SK-N-SH (cell line): ENCODE data around the gene FGF18.

Experiments
- CTCF ChIP-seq: fragments of 200-600 bp; sonication (generic); IDR thresholded peaks from 2 replicates; pipeline ENCODE4 v1.6.1; 2017; ENCODE audit warnings: antibody characterized with exemption, mild to moderate bottlenecking, moderate library complexity
- EP300 ChIP-seq, 2 experiments: IDR thresholded peaks; 2 replicates each; pipeline versions ENCODE4 v1.4.0 to v1.6.1; 2012; ENCODE audit warnings: borderline replicate concordance in 1 of 2, low read depth in 1 of 2, low read length in 1 of 2
- EZH2phosphoT487 ChIP-seq: fragments of 200-600 bp; sonication (generic); IDR thresholded peaks from 2 replicates; pipeline ENCODE4 v1.6.1; 2017; ENCODE audit warnings: low read depth, mixed run types, mild to moderate bottlenecking, antibody characterized with exemption, moderate library complexity, borderline replicate concordance
- FOXM1 ChIP-seq: IDR thresholded peaks from 2 replicates; pipeline ENCODE4 v1.4.0; 2012; ENCODE audit warnings: low read depth, mild to moderate bottlenecking
- IRF3 ChIP-seq: fragments of 150-350 bp; IDR thresholded peaks from 2 replicates; pipeline ENCODE4 v1.6.1; 2016; ENCODE audit warnings: mild to moderate bottlenecking, low read depth, low read length
- NFIC ChIP-seq: IDR thresholded peaks from 2 replicates; pipeline ENCODE4 v1.4.0; 2012; ENCODE audit warnings: borderline replicate concordance
- PBX3 ChIP-seq: IDR thresholded peaks from 2 replicates; pipeline ENCODE4; 2012
- RAD21 ChIP-seq: IDR thresholded peaks from 2 replicates; pipeline ENCODE4 v1.6.1; 2012; ENCODE audit warnings: mild to moderate bottlenecking, low read length
- REST ChIP-seq: IDR thresholded peaks from 2 replicates; pipeline ENCODE4 v1.6.1; 2012; ENCODE audit warnings: mild to moderate bottlenecking, low read depth, low read length, moderate library complexity
- RXRA ChIP-seq: IDR thresholded peaks from 2 replicates; pipeline ENCODE4 v1.4.0; 2012; ENCODE audit warnings: low read depth, mild to moderate bottlenecking, borderline replicate concordance
- SMC3 ChIP-seq: IDR thresholded peaks from 2 replicates; pipeline ENCODE4 v1.6.1; 2012; ENCODE audit warnings: low read depth, low read length, improper control_type of control experiment
- TCF12 ChIP-seq: IDR thresholded peaks from 2 replicates; pipeline ENCODE4 v1.4.0; 2012
- USF1 ChIP-seq: IDR thresholded peaks from 2 replicates; pipeline ENCODE4 v1.4.0; 2012; ENCODE audit warnings: low read depth, borderline replicate concordance

GRCh38 chr5:171437286-171437821, 17.9 kb downstream of the FGF18 start:
- TF ChIP-seq CTCF: no peak
- no peak for TF ChIP-seq RXRA
- no peak for TF ChIP-seq FOXM1
- TF ChIP-seq EZH2phosphoT487: no peak
- no peak for TF ChIP-seq USF1
- no peak for TF ChIP-seq SMC3
- no peak for TF ChIP-seq REST
- TF ChIP-seq NFIC: no peak
- no peak for TF ChIP-seq EP300 (IDR thresholded peaks at IDR 0.05; ENCODE audit: borderline replicate concordance in 1 of 2, low read depth in 1 of 2, low read length in 1 of 2)
- TF ChIP-seq IRF3: no peak
- no peak for TF ChIP-seq TCF12
- TF ChIP-seq PBX3: no peak
- TF ChIP-seq RAD21: no peak
